ENCODE data around the gene SHB.

The SHB gene

GRCh38 chr9:37963936-37964739 is 104.9 kb downstream of the SHB start:
- peak overlapping the region in 1 of 2 donors; percentile 9 for H3K9ac ChIP-seq (ENCODE audit: low read depth in 1 of 2, low read length in 2 of 2)
- H3K27ac ChIP-seq (ENCODE audit: low read depth, low read length): peak overlapping the region; percentile 80
- peaks cover 57 to 58% of the 10 kb centered on the region in 2 donors for H3K4me1 ChIP-seq (ENCODE audit: control insufficient read depth in 1 of 2, insufficient read depth in 2 of 2, low read length in 2 of 2)

GRCh38 chr9:37961351-37961750 is 107.7 kb downstream of the SHB start:
- Histone ChIP-seq H3K27me3 (ENCODE audit: control insufficient read depth in 1 of 2, insufficient read depth in 2 of 2, low read length in 2 of 2) (no peaks in the 10 kb centered on the region), H3K36me3 (ENCODE audit: control insufficient read depth in 1 of 2, insufficient read depth in 2 of 2, low read length in 2 of 2) (no peaks in the 10 kb centered on the region), H3K9ac (ENCODE audit: low read depth in 1 of 2, low read length in 2 of 2) (no peak overlapping the region), H3K4me3 (ENCODE audit: low read depth in 1 of 2, low read length in 2 of 2) (no peak overlapping the region), H3K9me3 (ENCODE audit: control insufficient read depth in 1 of 2, low read length in 2 of 2) (no peaks in the 10 kb centered on the region), H3K27ac (ENCODE audit: low read depth, low read length) (no peak overlapping the region), H3K4me1 (ENCODE audit: control insufficient read depth in 1 of 2, insufficient read depth in 2 of 2, low read length in 2 of 2) (peaks cover 29 to 30% of the 10 kb centered on the region in 2 donors)

More at GRCh38 chr9:37963936-37964739, 104.9 kb downstream of the SHB start:
- Histone ChIP-seq H3K27me3 (ENCODE audit: control insufficient read depth in 1 of 2, insufficient read depth in 2 of 2, low read length in 2 of 2) (no peaks in the 10 kb centered on the region), H3K36me3 (ENCODE audit: control insufficient read depth in 1 of 2, insufficient read depth in 2 of 2, low read length in 2 of 2) (no peaks in the 10 kb centered on the region), H3K9me3 (ENCODE audit: control insufficient read depth in 1 of 2, low read length in 2 of 2) (no peaks in the 10 kb centered on the region), H3K4me3 (ENCODE audit: low read depth in 1 of 2, low read length in 2 of 2) (no peak overlapping the region)

- H3K36me3 ChIP-seq (ENCODE audit: control insufficient read depth in 1 of 2, insufficient read depth in 2 of 2, low read length in 2 of 2): peaks cover 0 to 5% of the 10 kb centered on the region in 2 donors
- H3K9ac ChIP-seq (ENCODE audit: low read depth in 1 of 2, low read length in 2 of 2): no peak overlapping the region
- H3K4me1 ChIP-seq (ENCODE audit: control insufficient read depth in 1 of 2, insufficient read depth in 2 of 2, low read length in 2 of 2): peaks cover 24% of the 10 kb centered on the region in 2 donors
- H3K27ac ChIP-seq (ENCODE audit: low read depth, low read length): no peak overlapping the region
- no peaks in the 10 kb centered on the region for H3K9me3 ChIP-seq (ENCODE audit: control insufficient read depth in 1 of 2, low read length in 2 of 2)
- H3K27me3 ChIP-seq (ENCODE audit: control insufficient read depth in 1 of 2, insufficient read depth in 2 of 2, low read length in 2 of 2): no peaks in the 10 kb centered on the region
- H3K4me3 ChIP-seq (ENCODE audit: low read depth in 1 of 2, low read length in 2 of 2): no peak overlapping the region
Measured at GRCh38 chr9:37960631-37961030, 108.4 kb downstream of the SHB start.

GRCh38 chr9:37959976-37960375 is 109.1 kb downstream of the SHB start:
- Histone ChIP-seq H3K4me1 (ENCODE audit: control insufficient read depth in 1 of 2, insufficient read depth in 2 of 2, low read length in 2 of 2) (peaks cover 17 to 18% of the 10 kb centered on the region in 2 donors), H3K36me3 (ENCODE audit: control insufficient read depth in 1 of 2, insufficient read depth in 2 of 2, low read length in 2 of 2) (peaks cover 0 to 10% of the 10 kb centered on the region in 2 donors), H3K27me3 (ENCODE audit: control insufficient read depth in 1 of 2, insufficient read depth in 2 of 2, low read length in 2 of 2) (no peaks in the 10 kb centered on the region), H3K4me3 (ENCODE audit: low read depth in 1 of 2, low read length in 2 of 2) (no peak overlapping the region), H3K27ac (ENCODE audit: low read depth, low read length) (no peak overlapping the region), H3K9ac (ENCODE audit: low read depth in 1 of 2, low read length in 2 of 2) (no peak overlapping the region), H3K9me3 (ENCODE audit: control insufficient read depth in 1 of 2, low read length in 2 of 2) (no peaks in the 10 kb centered on the region)

- Histone ChIP-seq H3K4me1 (ENCODE audit: control insufficient read depth in 1 of 2, insufficient read depth in 2 of 2, low read length in 2 of 2) (peaks cover 0 to under 1% of the 10 kb centered on the region in 2 donors), H3K36me3 (ENCODE audit: control insufficient read depth in 1 of 2, insufficient read depth in 2 of 2, low read length in 2 of 2) (peaks cover 0 to 24% of the 10 kb centered on the region in 2 donors), H3K4me3 (ENCODE audit: low read depth in 1 of 2, low read length in 2 of 2) (no peak overlapping the region), H3K9ac (ENCODE audit: low read depth in 1 of 2, low read length in 2 of 2) (no peak overlapping the region), H3K9me3 (ENCODE audit: control insufficient read depth in 1 of 2, low read length in 2 of 2) (no peaks in the 10 kb centered on the region), H3K27ac (ENCODE audit: low read depth, low read length) (no peak overlapping the region), H3K27me3 (ENCODE audit: control insufficient read depth in 1 of 2, insufficient read depth in 2 of 2, low read length in 2 of 2) (no peaks in the 10 kb centered on the region)
Measured at GRCh38 chr9:37958154-37958553, 110.9 kb downstream of the SHB start.

- H3K9ac ChIP-seq (ENCODE audit: low read depth in 1 of 2, low read length in 2 of 2): no peak overlapping the region
- H3K27me3 ChIP-seq (ENCODE audit: control insufficient read depth in 1 of 2, insufficient read depth in 2 of 2, low read length in 2 of 2): no peaks in the 10 kb centered on the region
- no peaks in the 10 kb centered on the region for H3K9me3 ChIP-seq (ENCODE audit: control insufficient read depth in 1 of 2, low read length in 2 of 2)
- H3K4me3 ChIP-seq (ENCODE audit: low read depth in 1 of 2, low read length in 2 of 2): no peak overlapping the region
- no peaks in the 10 kb centered on the region for H3K4me1 ChIP-seq (ENCODE audit: control insufficient read depth in 1 of 2, insufficient read depth in 2 of 2, low read length in 2 of 2)
- H3K27ac ChIP-seq (ENCODE audit: low read depth, low read length): no peak overlapping the region
- H3K36me3 ChIP-seq (ENCODE audit: control insufficient read depth in 1 of 2, insufficient read depth in 2 of 2, low read length in 2 of 2): peaks cover 0 to 29% of the 10 kb centered on the region in 2 donors
Measured at GRCh38 chr9:37957664-37957953, 111.4 kb downstream of the SHB start.

GRCh38 chr9:37956904-37957663 is 111.9 kb downstream of the SHB start:
- H3K4me3 ChIP-seq (ENCODE audit: low read depth in 1 of 2, low read length in 2 of 2): no peak overlapping the region
- H3K4me1 ChIP-seq (ENCODE audit: control insufficient read depth in 1 of 2, insufficient read depth in 2 of 2, low read length in 2 of 2): no peaks in the 10 kb centered on the region
- H3K36me3 ChIP-seq (ENCODE audit: control insufficient read depth in 1 of 2, insufficient read depth in 2 of 2, low read length in 2 of 2): peaks cover 0 to 32% of the 10 kb centered on the region in 2 donors
- H3K27ac ChIP-seq (ENCODE audit: low read depth, low read length): no peak overlapping the region
- H3K27me3 ChIP-seq (ENCODE audit: control insufficient read depth in 1 of 2, insufficient read depth in 2 of 2, low read length in 2 of 2): no peaks in the 10 kb centered on the region
- no peaks in the 10 kb centered on the region for H3K9me3 ChIP-seq (ENCODE audit: control insufficient read depth in 1 of 2, low read length in 2 of 2)
- no peak overlapping the region for H3K9ac ChIP-seq (ENCODE audit: low read depth in 1 of 2, low read length in 2 of 2)

GRCh38 chr9:37956423-37956820 is 112.6 kb downstream of the SHB start:
- Histone ChIP-seq H3K4me3 (ENCODE audit: low read depth in 1 of 2, low read length in 2 of 2) (no peak overlapping the region), H3K36me3 (ENCODE audit: control insufficient read depth in 1 of 2, insufficient read depth in 2 of 2, low read length in 2 of 2) (peaks cover 0 to 38% of the 10 kb centered on the region in 2 donors), H3K9ac (ENCODE audit: low read depth in 1 of 2, low read length in 2 of 2) (no peak overlapping the region), H3K4me1 (ENCODE audit: control insufficient read depth in 1 of 2, insufficient read depth in 2 of 2, low read length in 2 of 2) (no peaks in the 10 kb centered on the region), H3K27ac (ENCODE audit: low read depth, low read length) (no peak overlapping the region), H3K27me3 (ENCODE audit: control insufficient read depth in 1 of 2, insufficient read depth in 2 of 2, low read length in 2 of 2) (no peaks in the 10 kb centered on the region), H3K9me3 (ENCODE audit: control insufficient read depth in 1 of 2, low read length in 2 of 2) (no peaks in the 10 kb centered on the region)

GRCh38 chr9:37955781-37956422 is 113.1 kb downstream of the SHB start:
- no peaks in the 10 kb centered on the region for H3K9me3 ChIP-seq (ENCODE audit: control insufficient read depth in 1 of 2, low read length in 2 of 2)
- no peak overlapping the region for H3K4me3 ChIP-seq (ENCODE audit: low read depth in 1 of 2, low read length in 2 of 2)
- H3K4me1 ChIP-seq (ENCODE audit: control insufficient read depth in 1 of 2, insufficient read depth in 2 of 2, low read length in 2 of 2): no peaks in the 10 kb centered on the region
- no peak overlapping the region for H3K27ac ChIP-seq (ENCODE audit: low read depth, low read length)
- no peak overlapping the region for H3K9ac ChIP-seq (ENCODE audit: low read depth in 1 of 2, low read length in 2 of 2)
- no peaks in the 10 kb centered on the region for H3K27me3 ChIP-seq (ENCODE audit: control insufficient read depth in 1 of 2, insufficient read depth in 2 of 2, low read length in 2 of 2)
- H3K36me3 ChIP-seq (ENCODE audit: control insufficient read depth in 1 of 2, insufficient read depth in 2 of 2, low read length in 2 of 2): peaks cover 0 to 42% of the 10 kb centered on the region in 2 donors

GRCh38 chr9:37954581-37954981 is 114.4 kb downstream of the SHB start:
- Histone ChIP-seq H3K27ac (ENCODE audit: low read depth, low read length) (no peak overlapping the region), H3K27me3 (ENCODE audit: control insufficient read depth in 1 of 2, insufficient read depth in 2 of 2, low read length in 2 of 2) (no peaks in the 10 kb centered on the region), H3K9me3 (ENCODE audit: control insufficient read depth in 1 of 2, low read length in 2 of 2) (no peaks in the 10 kb centered on the region), H3K4me3 (ENCODE audit: low read depth in 1 of 2, low read length in 2 of 2) (no peak overlapping the region), H3K36me3 (ENCODE audit: control insufficient read depth in 1 of 2, insufficient read depth in 2 of 2, low read length in 2 of 2) (peaks cover 0 to 50% of the 10 kb centered on the region in 2 donors), H3K9ac (ENCODE audit: low read depth in 1 of 2, low read length in 2 of 2) (no peak overlapping the region), H3K4me1 (ENCODE audit: control insufficient read depth in 1 of 2, insufficient read depth in 2 of 2, low read length in 2 of 2) (no peaks in the 10 kb centered on the region)
